Stimulated activated effector memory CD8-positive, alpha-beta T cell treated with anti-CD3 and anti-CD28 coated beads, Interleukin-12 subunit alpha, Interleukin-12 subunit beta, amount 100 ng/mL, for 72 hours (primary cell): ENCODE data around the gene TTLL8.
"Not testable (repeated sequence)": the region's sequence is repeated elsewhere in the genome, so short reads cannot be mapped to it uniquely, and the experiment has no call there.

Experiments
- ATAC-seq: fragments of 150-1000 bp; cut with Tn5 transposase; 2 replicates; pipeline ENCODE4 v1.10.0; 2021
- DNase-seq, 2 donors: peaks; one replicate each; pipeline ENCODE4 v3.0.0; 2021 to 2022; ENCODE audit warnings: low spot score in 2 of 2
- H3K27ac Mint-ChIP-seq: one replicate; pipeline ENCODE4 v1.8.0; 2022; ENCODE audit warnings: mild to moderate bottlenecking, mixed read lengths
- H3K36me3 Mint-ChIP-seq: one replicate; pipeline ENCODE4 v1.8.0; 2022; ENCODE audit warnings: mild to moderate bottlenecking, mixed read lengths
- H3K4me1 Mint-ChIP-seq: one replicate; pipeline ENCODE4 v1.8.0; 2022; ENCODE audit warnings: mixed read lengths
- H3K4me3 Mint-ChIP-seq: one replicate; pipeline ENCODE4 v1.8.0; 2022; ENCODE audit warnings: mild to moderate bottlenecking, mixed read lengths
- H3K9me3 Mint-ChIP-seq: one replicate; pipeline ENCODE4 v1.8.0; 2022; ENCODE audit warnings: mixed read lengths

The TTLL8 gene

GRCh38 chr22:50086975-50087374, 28.9 kb upstream of the TTLL8 start:
- not testable (repeated sequence) for H3K27ac Mint-ChIP-seq, H3K9me3 Mint-ChIP-seq, H3K4me3 Mint-ChIP-seq, H3K36me3 Mint-ChIP-seq, H3K4me1 Mint-ChIP-seq, DNase-seq, ATAC-seq

GRCh38 chr22:50086526-50086925, 28.4 kb upstream of the TTLL8 start:
- H3K4me3 Mint-ChIP-seq = no peak overlapping the region

GRCh38 chr22:50085211-50085972, 27.3 kb upstream of the TTLL8 start, which contains the start of gene MLC1:
MLC1 (minus strand) TSS chr22:50085426; CDS start chr22:50084902, 524 bp downstream.
- Mint-ChIP-seq H3K9me3 (peaks cover 6% of the 10 kb centered on the region), H3K4me3 (no peak within 1 kb of the TSS), H3K36me3 (no peaks in the 10 kb centered on the region), H3K4me1 (peaks cover 9% of the 10 kb centered on the region), H3K27ac (no peak within 1 kb of the TSS)
- peak in 1 of 2 donors; percentile 53 for DNase-seq
- peak; percentile 64 for ATAC-seq

More at GRCh38 chr22:50086526-50086925, 28.4 kb upstream of the TTLL8 start:
- DNase-seq = no peak
- Mint-ChIP-seq H3K36me3 (no peaks in the 10 kb centered on the region), H3K4me1 (peaks cover 9% of the 10 kb centered on the region), H3K9me3 (peaks cover 6% of the 10 kb centered on the region), H3K27ac (no peak overlapping the region)
- no peak for ATAC-seq

GRCh38 chr22:50084614-50085021, 26.5 kb upstream of the TTLL8 start:
- no peak overlapping the region for H3K27ac Mint-ChIP-seq
- H3K36me3 Mint-ChIP-seq = no peaks in the 10 kb centered on the region
- ATAC-seq (no peak), DNase-seq (no peak)
- peaks cover 6% of the 10 kb centered on the region for H3K9me3 Mint-ChIP-seq
- H3K4me1 Mint-ChIP-seq = peaks cover 9% of the 10 kb centered on the region
- no peak overlapping the region for H3K4me3 Mint-ChIP-seq

- DNase-seq (no peak), ATAC-seq (no peak)
- Mint-ChIP-seq H3K4me1 (peaks cover 9% of the 10 kb centered on the region), H3K4me3 (no peak overlapping the region), H3K9me3 (peaks cover 6% of the 10 kb centered on the region), H3K27ac (no peak overlapping the region), H3K36me3 (no peaks in the 10 kb centered on the region)
Observed at GRCh38 chr22:50084080-50084477, 26.0 kb upstream of the TTLL8 start.

- H3K36me3 Mint-ChIP-seq = no peaks in the 10 kb centered on the region
- peaks cover 6% of the 10 kb centered on the region for H3K9me3 Mint-ChIP-seq
- ATAC-seq = no peak
- no peak for DNase-seq
- H3K27ac Mint-ChIP-seq = peak overlapping the region; percentile 14
- H3K4me3 Mint-ChIP-seq = no peak overlapping the region
- H3K4me1 Mint-ChIP-seq = peaks cover 9% of the 10 kb centered on the region
Observed at GRCh38 chr22:50083462-50084079, 25.5 kb upstream of the TTLL8 start.

GRCh38 chr22:50082961-50083461, 24.9 kb upstream of the TTLL8 start:
- ATAC-seq (no peak), DNase-seq (no peak)
- Mint-ChIP-seq H3K36me3 (no peaks in the 10 kb centered on the region), H3K9me3 (peaks cover 6% of the 10 kb centered on the region), H3K4me3 (no peak overlapping the region), H3K4me1 (peaks cover 9% of the 10 kb centered on the region), H3K27ac (peak overlapping the region; percentile 14)

GRCh38 chr22:50082197-50082715, 24.2 kb upstream of the TTLL8 start:
- H3K4me3 Mint-ChIP-seq = no peak overlapping the region
- no peaks in the 10 kb centered on the region for H3K36me3 Mint-ChIP-seq
- no peak overlapping the region for H3K27ac Mint-ChIP-seq
- no peak for ATAC-seq
- peaks cover 3% of the 10 kb centered on the region for H3K9me3 Mint-ChIP-seq
- H3K4me1 Mint-ChIP-seq = peaks cover 6% of the 10 kb centered on the region
- DNase-seq = no peak

- DNase-seq = no peak
- no peaks in the 10 kb centered on the region for H3K4me1 Mint-ChIP-seq
- no peak overlapping the region for H3K27ac Mint-ChIP-seq
- H3K4me3 Mint-ChIP-seq = no peak overlapping the region
- no peaks in the 10 kb centered on the region for H3K9me3 Mint-ChIP-seq
- no peaks in the 10 kb centered on the region for H3K36me3 Mint-ChIP-seq
- no peak for ATAC-seq
Observed at GRCh38 chr22:50081426-50082196, 23.5 kb upstream of the TTLL8 start.

- H3K4me1 Mint-ChIP-seq = no peaks in the 10 kb centered on the region
- H3K4me3 Mint-ChIP-seq = no peak overlapping the region
- H3K9me3 Mint-ChIP-seq = no peaks in the 10 kb centered on the region
- H3K27ac Mint-ChIP-seq = no peak overlapping the region
- ATAC-seq = no peak
- no peak for DNase-seq
- H3K36me3 Mint-ChIP-seq = no peaks in the 10 kb centered on the region
Observed at GRCh38 chr22:50080077-50080465, 22.0 kb upstream of the TTLL8 start.

- H3K4me3 Mint-ChIP-seq = no peak overlapping the region
- H3K9me3 Mint-ChIP-seq = no peaks in the 10 kb centered on the region
- H3K4me1 Mint-ChIP-seq = no peaks in the 10 kb centered on the region
- no peaks in the 10 kb centered on the region for H3K36me3 Mint-ChIP-seq
- H3K27ac Mint-ChIP-seq = no peak overlapping the region
- no peak for ATAC-seq
- no peak for DNase-seq
Observed at GRCh38 chr22:50078761-50079160, 20.7 kb upstream of the TTLL8 start.

GRCh38 chr22:50078246-50078645, 20.1 kb upstream of the TTLL8 start:
- ATAC-seq = no peak
- no peak overlapping the region for H3K4me3 Mint-ChIP-seq
- no peak for DNase-seq
- no peak overlapping the region for H3K27ac Mint-ChIP-seq
- no peaks in the 10 kb centered on the region for H3K36me3 Mint-ChIP-seq
- no peaks in the 10 kb centered on the region for H3K9me3 Mint-ChIP-seq
- H3K4me1 Mint-ChIP-seq = no peaks in the 10 kb centered on the region

GRCh38 chr22:50076646-50077535, 18.8 kb upstream of the TTLL8 start:
- ATAC-seq = no peak
- Mint-ChIP-seq H3K4me3 (no peak overlapping the region), H3K27ac (no peak overlapping the region), H3K4me1 (no peaks in the 10 kb centered on the region), H3K36me3 (no peaks in the 10 kb centered on the region), H3K9me3 (no peaks in the 10 kb centered on the region)
- DNase-seq = no peak
